ENCODE results near the gene MICAL1.

DNA sequence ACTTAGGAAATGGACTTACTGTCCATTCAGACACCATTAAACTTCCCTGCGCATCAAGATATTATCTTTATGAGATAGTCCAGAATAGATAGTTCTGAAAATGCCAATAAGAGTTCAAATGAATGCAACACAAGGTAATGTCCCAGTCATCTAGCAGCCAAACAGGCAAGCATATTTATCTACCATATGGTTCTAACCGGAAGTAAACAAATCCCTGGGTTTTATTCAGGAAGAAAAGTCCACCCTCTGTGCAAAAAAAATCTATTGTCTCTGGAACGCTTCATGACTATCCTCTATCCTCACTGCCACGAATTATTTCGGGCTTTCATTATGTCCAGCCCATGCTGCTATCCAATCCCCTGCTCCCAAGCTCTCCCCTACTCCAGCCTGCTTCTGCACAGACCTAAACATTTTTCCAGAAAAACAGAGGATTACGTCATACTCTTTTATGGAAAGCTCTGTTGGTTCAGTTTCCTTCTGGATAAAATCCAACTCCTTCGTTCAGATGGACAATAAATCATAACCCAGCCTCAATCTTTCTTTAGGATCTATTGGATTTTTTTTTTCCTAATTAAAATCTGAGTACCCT, 26.6 kb downstream of the MICAL1 start:
- TF ChIP-seq, protein P1, sequence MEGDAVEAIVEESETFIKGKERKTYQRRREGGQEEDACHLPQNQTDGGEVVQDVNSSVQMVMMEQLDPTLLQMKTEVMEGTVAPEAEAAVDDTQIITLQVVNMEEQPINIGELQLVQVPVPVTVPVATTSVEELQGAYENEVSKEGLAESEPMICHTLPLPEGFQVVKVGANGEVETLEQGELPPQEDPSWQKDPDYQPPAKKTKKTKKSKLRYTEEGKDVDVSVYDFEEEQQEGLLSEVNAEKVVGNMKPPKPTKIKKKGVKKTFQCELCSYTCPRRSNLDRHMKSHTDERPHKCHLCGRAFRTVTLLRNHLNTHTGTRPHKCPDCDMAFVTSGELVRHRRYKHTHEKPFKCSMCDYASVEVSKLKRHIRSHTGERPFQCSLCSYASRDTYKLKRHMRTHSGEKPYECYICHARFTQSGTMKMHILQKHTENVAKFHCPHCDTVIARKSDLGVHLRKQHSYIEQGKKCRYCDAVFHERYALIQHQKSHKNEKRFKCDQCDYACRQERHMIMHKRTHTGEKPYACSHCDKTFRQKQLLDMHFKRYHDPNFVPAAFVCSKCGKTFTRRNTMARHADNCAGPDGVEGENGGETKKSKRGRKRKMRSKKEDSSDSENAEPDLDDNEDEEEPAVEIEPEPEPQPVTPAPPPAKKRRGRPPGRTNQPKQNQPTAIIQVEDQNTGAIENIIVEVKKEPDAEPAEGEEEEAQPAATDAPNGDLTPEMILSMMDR (IDR thresholded peaks at IDR 0.05; ENCODE audit: low read depth, low read length) = no peak
- TF ChIP-seq MYC (IDR thresholded peaks at IDR 0.05; ENCODE audit: low read depth, low read length) = no peak
